ENCODE data around the gene FOXF1.

Gene FOXF1

GRCh38 chr16:86514481-86515376 is 4.4 kb downstream of the FOXF1 start:
- Histone ChIP-seq H3K4me1 (ENCODE audit: insufficient read depth, insufficient read length) (peaks cover 16% of the 10 kb centered on the region), H3K36me3 (ENCODE audit: insufficient read depth, insufficient read length, low read length) (no peaks in the 10 kb centered on the region), H3K9me3 (ENCODE audit: insufficient read depth, low read length) (no peaks in the 10 kb centered on the region), H3K9ac (ENCODE audit: insufficient read length, low read depth) (no peak overlapping the region), H3K27me3 (ENCODE audit: insufficient read depth, insufficient read length) (peaks cover 99% of the 10 kb centered on the region), H3K4me3 (ENCODE audit: insufficient read length, low read depth) (no peak overlapping the region)
- TF ChIP-seq YY1 (IDR thresholded peaks at IDR 0.05; ENCODE audit: insufficient read depth, insufficient read length) (no peak), ZNF274 (IDR thresholded peaks at IDR 0.05; ENCODE audit: low read depth, low read length) (no peak), SUZ12 (IDR thresholded peaks at IDR 0.05; ENCODE audit: extremely low read depth, insufficient read depth, insufficient read length) (peak; percentile 8)
- no peak for DNase-seq (ENCODE audit: low read depth, low spot score)

GRCh38 chr16:86515413-86515776 is 5.1 kb downstream of the FOXF1 start:
- no peak for DNase-seq (ENCODE audit: low read depth, low spot score)
- TF ChIP-seq SUZ12 (IDR thresholded peaks at IDR 0.05; ENCODE audit: extremely low read depth, insufficient read depth, insufficient read length): no peak
- no peak for TF ChIP-seq YY1 (IDR thresholded peaks at IDR 0.05; ENCODE audit: insufficient read depth, insufficient read length)
- no peak for TF ChIP-seq ZNF274 (IDR thresholded peaks at IDR 0.05; ENCODE audit: low read depth, low read length)
- no peaks in the 10 kb centered on the region for H3K9me3 ChIP-seq (ENCODE audit: insufficient read depth, low read length)
- peaks cover 97% of the 10 kb centered on the region for H3K27me3 ChIP-seq (ENCODE audit: insufficient read depth, insufficient read length)
- peak overlapping the region; percentile 34 for H3K4me3 ChIP-seq (ENCODE audit: insufficient read length, low read depth)
- H3K9ac ChIP-seq (ENCODE audit: insufficient read length, low read depth): peak overlapping the region; percentile 78
- H3K36me3 ChIP-seq (ENCODE audit: insufficient read depth, insufficient read length, low read length): no peaks in the 10 kb centered on the region
- peaks cover 16% of the 10 kb centered on the region for H3K4me1 ChIP-seq (ENCODE audit: insufficient read depth, insufficient read length)

DNA sequence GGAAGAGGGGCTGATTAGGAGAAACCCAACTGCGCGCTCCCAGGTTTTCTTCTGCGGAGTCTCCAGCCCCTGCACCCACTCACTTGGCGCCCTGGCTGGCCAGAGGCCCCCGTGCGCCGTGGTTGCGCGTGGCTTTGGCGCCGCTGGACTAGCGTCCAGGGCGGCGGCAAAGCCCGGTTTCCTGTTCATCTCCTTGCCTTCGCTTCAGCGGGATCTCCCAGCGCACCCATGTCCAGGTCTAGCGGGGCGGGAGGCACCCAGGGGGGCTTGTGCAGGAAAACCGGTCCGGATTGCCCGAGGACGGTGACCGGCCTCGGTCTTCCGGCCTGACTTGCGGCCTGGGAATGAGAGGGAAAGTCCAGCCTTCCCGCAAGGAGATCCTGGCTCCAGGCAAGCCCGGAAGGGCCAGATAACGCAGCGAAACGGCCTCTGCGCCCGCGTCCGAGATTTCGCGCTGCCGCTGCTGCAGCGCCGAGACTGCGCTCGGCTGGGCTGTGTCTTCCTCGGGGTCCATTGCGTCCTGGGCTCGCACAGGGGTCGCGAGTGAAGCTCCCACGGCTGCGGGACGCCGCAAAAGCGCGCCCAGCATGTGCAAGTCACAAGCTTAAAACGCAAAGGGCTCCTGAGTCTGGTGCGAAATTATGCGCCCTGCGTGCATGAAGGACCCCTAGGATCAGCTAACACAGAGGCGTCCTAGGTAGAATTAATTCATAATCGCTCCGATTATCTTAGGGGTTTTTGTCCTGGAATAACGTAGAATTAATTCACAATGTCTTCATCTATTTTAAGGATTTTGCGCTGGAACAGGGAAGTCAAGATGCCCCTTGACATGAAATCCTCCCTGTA is 5.7 kb downstream of the FOXF1 start:
- no peaks in the 10 kb centered on the region for H3K9me3 ChIP-seq (ENCODE audit: insufficient read depth, low read length)
- H3K36me3 ChIP-seq (ENCODE audit: insufficient read depth, insufficient read length, low read length): no peaks in the 10 kb centered on the region
- TF ChIP-seq SUZ12 (IDR thresholded peaks at IDR 0.05; ENCODE audit: extremely low read depth, insufficient read depth, insufficient read length) (no peak), ZNF274 (IDR thresholded peaks at IDR 0.05; ENCODE audit: low read depth, low read length) (no peak), YY1 (IDR thresholded peaks at IDR 0.05; ENCODE audit: insufficient read depth, insufficient read length) (no peak)
- DNase-seq (ENCODE audit: low read depth, low spot score): no peak
- H3K4me1 ChIP-seq (ENCODE audit: insufficient read depth, insufficient read length): peaks cover 12% of the 10 kb centered on the region
- peak overlapping the region; percentile 34 for H3K4me3 ChIP-seq (ENCODE audit: insufficient read length, low read depth)
- peaks cover 91% of the 10 kb centered on the region for H3K27me3 ChIP-seq (ENCODE audit: insufficient read depth, insufficient read length)
- H3K9ac ChIP-seq (ENCODE audit: insufficient read length, low read depth): peak overlapping the region; percentile 78

GRCh38 chr16:86516623-86517003 is 6.3 kb downstream of the FOXF1 start:
- peaks cover 12% of the 10 kb centered on the region for H3K4me1 ChIP-seq (ENCODE audit: insufficient read depth, insufficient read length)
- DNase-seq (ENCODE audit: low read depth, low spot score): no peak
- peak overlapping the region; percentile 34 for H3K4me3 ChIP-seq (ENCODE audit: insufficient read length, low read depth)
- H3K27me3 ChIP-seq (ENCODE audit: insufficient read depth, insufficient read length): peaks cover 85% of the 10 kb centered on the region
- no peaks in the 10 kb centered on the region for H3K36me3 ChIP-seq (ENCODE audit: insufficient read depth, insufficient read length, low read length)
- TF ChIP-seq ZNF274 (IDR thresholded peaks at IDR 0.05; ENCODE audit: low read depth, low read length) (no peak), SUZ12 (IDR thresholded peaks at IDR 0.05; ENCODE audit: extremely low read depth, insufficient read depth, insufficient read length) (no peak), YY1 (IDR thresholded peaks at IDR 0.05; ENCODE audit: insufficient read depth, insufficient read length) (no peak)
- no peaks in the 10 kb centered on the region for H3K9me3 ChIP-seq (ENCODE audit: insufficient read depth, low read length)
- H3K9ac ChIP-seq (ENCODE audit: insufficient read length, low read depth): peak overlapping the region; percentile 78

- Histone ChIP-seq H3K27me3 (ENCODE audit: insufficient read depth, insufficient read length) (peaks cover 80% of the 10 kb centered on the region), H3K4me3 (ENCODE audit: insufficient read length, low read depth) (no peak overlapping the region), H3K9me3 (ENCODE audit: insufficient read depth, low read length) (no peaks in the 10 kb centered on the region), H3K4me1 (ENCODE audit: insufficient read depth, insufficient read length) (peaks cover 12% of the 10 kb centered on the region), H3K36me3 (ENCODE audit: insufficient read depth, insufficient read length, low read length) (no peaks in the 10 kb centered on the region), H3K9ac (ENCODE audit: insufficient read length, low read depth) (no peak overlapping the region)
- TF ChIP-seq ZNF274 (IDR thresholded peaks at IDR 0.05; ENCODE audit: low read depth, low read length) (no peak), YY1 (IDR thresholded peaks at IDR 0.05; ENCODE audit: insufficient read depth, insufficient read length) (no peak), SUZ12 (IDR thresholded peaks at IDR 0.05; ENCODE audit: extremely low read depth, insufficient read depth, insufficient read length) (no peak)
- no peak for DNase-seq (ENCODE audit: low read depth, low spot score)
Measured at GRCh38 chr16:86517033-86517432, 6.7 kb downstream of the FOXF1 start.

DNA sequence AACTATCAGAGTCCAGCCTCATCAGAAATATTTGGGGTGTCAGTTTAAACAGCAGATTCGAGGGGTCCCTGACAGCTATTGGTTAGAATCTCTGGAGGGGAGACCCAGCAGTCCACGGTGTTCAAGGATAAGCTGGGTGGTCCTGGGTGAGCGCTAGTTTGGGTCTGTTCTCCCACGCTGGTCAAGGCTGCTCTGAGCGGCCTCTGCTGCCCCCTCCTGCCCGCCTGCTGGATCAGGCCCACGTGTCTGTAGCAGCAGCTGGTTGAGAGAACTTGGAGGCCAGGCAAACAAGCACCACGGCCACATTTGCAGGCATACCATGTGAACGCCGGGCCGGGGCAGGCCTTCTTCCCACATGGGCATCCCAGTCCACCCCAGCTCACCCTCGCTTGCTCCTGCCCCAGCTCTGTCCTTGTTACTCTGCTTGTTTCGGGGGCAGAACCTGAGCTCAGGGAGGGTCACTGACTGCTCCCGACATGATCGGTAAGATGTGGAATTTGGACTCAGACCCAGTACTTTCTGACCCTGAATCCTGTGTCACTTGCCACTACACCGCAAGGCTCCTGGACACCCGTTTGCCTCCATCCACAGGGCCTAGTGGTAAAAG is 7.4 kb downstream of the FOXF1 start:
- peaks cover 73% of the 10 kb centered on the region for H3K27me3 ChIP-seq (ENCODE audit: insufficient read depth, insufficient read length)

More for the DNA sequence above, 7.4 kb downstream of the FOXF1 start:
- no peak for TF ChIP-seq ZNF274 (IDR thresholded peaks at IDR 0.05; ENCODE audit: low read depth, low read length)
- Histone ChIP-seq H3K9ac (ENCODE audit: insufficient read length, low read depth) (no peak overlapping the region), H3K36me3 (ENCODE audit: insufficient read depth, insufficient read length, low read length) (no peaks in the 10 kb centered on the region), H3K4me1 (ENCODE audit: insufficient read depth, insufficient read length) (peaks cover 10% of the 10 kb centered on the region), H3K9me3 (ENCODE audit: insufficient read depth, low read length) (no peaks in the 10 kb centered on the region), H3K4me3 (ENCODE audit: insufficient read length, low read depth) (no peak overlapping the region)
- DNase-seq (ENCODE audit: low read depth, low spot score): no peak

Data from NT2/D1 (cell line).